NK-92 (cell line): Measurements from ENCODE around the gene HPCA.

Experiments used
- DNase-seq: peaks from one replicate; lab custom pipeline; 2025; ENCODE audit not compliant: unreplicated experiment; lab: John Stamatoyannopoulos, UW

The HPCA gene

GRCh38 chr1:32886004-32886827 is at the start of gene HPCA:
Gene HPCA, plus strand, starts transcription at chr1:32886491. Its CDS starts 2,408 bp downstream, at chr1:32888899.
- no peak for DNase-seq

GRCh38 chr1:32848354-32849063 is 37.8 kb upstream of the HPCA start:
- DNase-seq: no peak

- DNase-seq: no peak
These were observed 30.3 kb upstream of the HPCA start for GRCh38 chr1:32855861-32856617.

GRCh38 chr1:32858136-32858535 is 28.2 kb upstream of the HPCA start:
- DNase-seq: no peak

- no peak for DNase-seq
These were observed 27.5 kb upstream of the HPCA start for GRCh38 chr1:32858791-32859190.

- DNase-seq: no peak
These were observed 26.4 kb upstream of the HPCA start for GRCh38 chr1:32859915-32860314.

GRCh38 chr1:32860566-32860965 is 25.7 kb upstream of the HPCA start:
- no peak for DNase-seq

GRCh38 chr1:32861904-32862695 is 24.2 kb upstream of the HPCA start:
- DNase-seq: no peak

GRCh38 chr1:32863218-32863880 is 22.9 kb upstream of the HPCA start:
- DNase-seq: no peak

GRCh38 chr1:32863881-32864245 is 22.4 kb upstream of the HPCA start:
- no peak for DNase-seq

GRCh38 chr1:32864375-32865019 is 21.8 kb upstream of the HPCA start:
- DNase-seq: no peak

- no peak for DNase-seq
These were observed 20.5 kb upstream of the HPCA start for GRCh38 chr1:32865639-32866405.

GRCh38 chr1:32867151-32867550 is 19.1 kb upstream of the HPCA start:
- no peak for DNase-seq

- DNase-seq: no peak
These were observed 18.6 kb upstream of the HPCA start for GRCh38 chr1:32867671-32868070.

GRCh38 chr1:32868085-32868484 is 18.2 kb upstream of the HPCA start:
- DNase-seq: no peak

GRCh38 chr1:32868806-32869455 is 17.4 kb upstream of the HPCA start:
- DNase-seq: no peak

GRCh38 chr1:32869923-32870614 is 16.2 kb upstream of the HPCA start:
- no peak for DNase-seq
